HG03575 (cell line): ENCODE measurements around the gene PPTC7.
"Not testable (repeated sequence)": the region's sequence is repeated elsewhere in the genome, so short reads cannot be mapped to it uniquely, and the experiment has no call there.

Experiments
- ATAC-seq: cut with Tn5 transposase; IDR thresholded peaks from one replicate; pipeline ENCODE4 v1.9.1; 2021; ENCODE audit not compliant: unreplicated experiment, insufficient number of reproducible peaks, low FRiP score; ENCODE audit errors: extremely low read depth

Gene PPTC7

DNA sequence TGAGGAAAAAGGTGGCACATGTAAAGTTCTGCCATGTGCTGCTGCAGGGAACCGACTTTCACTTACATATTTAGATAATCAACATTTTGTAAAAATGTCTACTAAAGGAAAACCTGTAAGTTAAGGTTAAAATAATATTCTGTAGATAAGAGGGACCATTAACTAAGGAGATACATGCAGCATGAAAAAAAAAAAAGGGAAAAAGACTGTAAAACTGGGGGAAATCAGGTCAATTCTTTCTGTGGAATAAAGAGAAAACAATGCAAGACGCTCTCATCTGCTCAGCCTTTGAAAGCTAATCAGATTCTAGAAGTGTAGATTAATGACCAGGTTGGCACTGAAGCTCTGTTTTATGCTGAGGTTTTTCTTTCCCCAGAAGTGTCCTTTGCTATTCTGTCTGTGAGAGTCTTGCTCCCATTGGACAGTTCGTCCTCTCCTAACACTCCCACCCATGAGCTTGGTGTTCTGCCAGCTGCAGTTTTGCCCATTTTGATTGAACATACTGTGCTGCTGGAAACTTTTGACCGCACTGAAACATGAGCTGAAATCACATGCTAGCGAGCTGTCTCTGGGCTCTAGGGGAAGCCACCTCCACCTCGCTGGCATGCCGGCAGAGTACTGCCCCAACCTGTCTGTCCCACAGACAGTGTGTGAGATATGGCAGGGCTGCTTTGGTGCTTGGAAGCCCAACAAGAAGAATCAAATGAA lies 39.7 kb downstream of the PPTC7 start:
- no peak for ATAC-seq

DNA sequence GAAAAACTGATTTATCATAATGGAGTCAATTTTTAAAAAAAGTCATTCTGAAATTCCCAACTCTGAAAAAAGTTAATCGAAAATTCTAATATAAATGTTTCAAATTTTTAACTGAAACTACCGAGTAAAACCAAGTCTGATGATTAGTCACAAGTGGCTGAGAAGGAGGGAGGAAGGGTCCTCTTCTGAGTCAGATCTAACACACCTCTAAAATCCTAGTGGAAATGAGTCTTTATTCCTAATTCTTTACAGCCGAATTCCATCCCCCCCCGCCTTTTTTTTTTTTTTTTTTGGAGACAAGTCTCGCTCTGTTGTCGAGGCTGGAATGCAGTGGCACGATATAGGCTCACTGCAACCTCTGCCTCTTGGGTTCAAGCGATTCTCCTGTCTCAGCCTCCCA lies 43.1 kb downstream of the PPTC7 start:
- ATAC-seq = no peak

DNA sequence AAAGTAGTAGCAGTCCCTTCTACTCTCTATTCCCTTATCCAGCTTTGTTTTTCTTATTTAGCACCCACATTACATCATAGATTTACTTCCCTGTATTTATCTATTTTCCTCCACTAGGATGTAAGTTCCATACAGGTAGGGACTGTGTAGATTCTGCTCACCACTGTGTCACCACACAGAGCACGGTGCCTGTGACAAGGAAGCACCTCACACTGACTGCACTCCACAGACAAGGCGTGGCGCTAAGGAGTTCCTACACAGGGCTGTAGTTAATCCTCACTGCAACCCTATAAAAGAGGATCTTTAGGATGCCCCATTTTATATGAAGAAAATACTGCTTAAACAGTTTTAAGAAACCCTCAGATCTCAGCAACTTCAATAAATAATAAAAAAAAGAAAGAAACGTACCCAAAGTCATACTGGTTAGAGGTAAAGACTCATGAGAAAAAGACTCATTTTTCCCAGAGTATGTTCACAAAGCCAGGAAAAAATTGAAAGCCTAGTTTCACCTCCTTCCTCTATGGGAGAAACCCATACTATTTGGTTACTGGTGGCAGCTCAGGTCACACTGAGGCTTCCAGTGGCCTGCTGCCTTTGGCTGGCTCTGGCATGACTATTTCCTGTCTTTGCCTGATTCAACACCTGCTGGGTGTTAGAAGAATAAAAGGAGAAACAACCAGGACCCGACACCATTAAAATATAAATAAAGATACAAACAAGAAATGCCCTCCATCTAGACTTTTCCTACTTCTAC lies 44.1 kb downstream of the PPTC7 start:
- ATAC-seq = no peak

DNA sequence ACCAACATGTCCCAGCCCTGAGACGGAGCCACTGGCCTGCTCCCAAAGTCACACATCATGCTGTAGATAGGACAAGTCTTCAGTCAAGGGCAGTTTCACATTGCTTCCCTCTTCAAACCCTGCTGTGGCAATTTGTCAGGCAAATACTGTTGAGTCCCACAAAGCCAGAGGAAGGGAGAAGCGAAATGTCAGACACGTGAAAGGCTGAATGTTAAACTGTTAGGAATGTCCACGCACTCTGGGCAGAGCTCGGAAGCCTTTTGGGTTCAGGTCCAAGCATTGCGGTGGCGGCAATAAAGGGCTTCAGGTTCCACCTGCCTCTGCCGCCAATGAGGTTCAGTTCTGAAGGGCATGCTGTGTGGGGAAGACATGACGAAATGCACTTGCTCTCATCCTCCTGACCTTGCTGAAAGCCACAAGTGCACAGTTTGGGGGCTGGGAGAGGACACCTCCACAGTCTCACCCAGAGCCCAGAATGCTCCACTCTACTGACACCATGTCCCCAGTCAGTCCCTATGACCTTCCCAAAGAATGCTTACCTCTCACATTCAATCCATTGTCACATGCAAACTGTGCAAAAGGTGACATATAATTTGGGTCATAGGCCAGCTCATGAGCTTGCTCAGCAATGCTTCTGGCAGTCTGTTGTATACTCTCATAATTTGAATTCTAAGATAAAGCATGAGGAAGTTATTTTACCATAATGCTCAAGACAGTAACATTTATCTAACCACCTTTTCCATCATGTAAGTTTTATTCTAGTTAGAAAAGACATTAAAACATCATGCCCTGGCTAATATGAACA lies 45.3 kb downstream of the PPTC7 start:
- ATAC-seq = no peak

DNA sequence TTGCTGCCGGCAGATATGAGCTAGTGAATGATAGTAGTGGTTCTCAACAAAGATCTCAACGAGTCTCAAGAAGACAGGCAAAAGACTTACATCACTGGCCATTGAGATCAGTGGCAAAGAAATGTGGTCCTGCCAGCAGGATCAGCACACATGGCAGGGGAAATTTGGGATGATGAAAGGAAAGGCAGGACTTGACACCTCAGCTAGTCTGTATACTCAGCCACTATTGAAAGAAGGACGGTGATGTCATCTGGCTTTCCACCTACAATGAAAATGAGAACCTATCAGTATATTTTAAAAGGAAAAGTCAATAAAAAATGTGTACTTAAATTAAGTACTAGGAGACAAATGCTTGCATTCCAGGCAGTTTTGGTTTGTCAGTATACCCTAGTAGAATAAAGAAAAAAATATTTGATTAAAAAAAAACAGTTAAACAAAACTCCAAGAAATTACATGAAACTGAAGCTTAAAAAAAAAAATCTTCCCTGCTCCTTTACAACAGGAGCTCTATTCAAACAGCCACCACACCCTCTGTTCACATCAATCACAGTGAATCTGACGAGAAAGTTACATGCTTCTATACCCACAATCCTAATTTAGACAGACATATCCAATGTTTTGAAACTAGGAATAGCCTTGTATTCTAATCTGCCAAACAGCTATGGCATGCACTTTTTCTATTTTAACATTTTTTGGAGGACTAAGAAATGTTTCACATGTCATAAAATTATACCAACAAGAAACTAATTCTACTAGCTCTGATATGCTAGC lies 46.1 kb downstream of the PPTC7 start:
- no peak for ATAC-seq

DNA sequence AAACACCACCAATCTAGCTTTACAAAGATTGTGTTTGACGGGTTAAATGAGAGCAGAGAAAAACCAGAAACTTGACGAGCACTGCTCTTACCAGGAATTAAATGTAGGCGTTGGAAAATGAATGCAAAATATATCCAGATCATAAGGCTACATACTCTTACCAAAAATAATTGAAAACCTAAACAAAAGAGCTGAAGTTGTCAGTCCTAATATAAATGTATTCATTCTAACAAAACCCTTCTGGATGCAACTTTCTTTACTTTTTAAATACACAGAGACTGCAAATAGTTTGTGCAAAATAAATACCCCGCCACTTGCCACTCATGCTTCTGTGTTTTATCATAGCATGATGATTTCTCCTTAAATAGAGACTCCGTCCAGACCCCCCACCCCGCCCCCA lies 48.3 kb downstream of the PPTC7 start:
- no peak for ATAC-seq

DNA sequence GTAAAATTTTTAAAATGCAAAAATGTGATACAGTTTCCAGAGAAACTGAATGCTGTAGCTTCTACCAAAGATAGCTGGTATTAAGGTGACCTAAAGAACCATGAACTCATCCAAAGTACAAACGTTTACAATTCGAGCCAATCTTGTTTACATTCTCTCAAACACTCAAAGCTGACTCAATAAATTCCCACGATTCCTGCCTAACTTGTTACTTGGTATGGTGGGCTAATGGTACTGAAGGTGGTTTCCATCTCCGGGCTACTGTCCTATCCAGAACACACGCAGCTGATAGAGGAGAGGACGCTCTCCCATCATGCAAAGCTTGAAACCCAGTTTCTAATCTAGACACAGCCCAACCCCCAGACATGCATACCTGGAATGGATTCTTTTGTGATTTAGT lies 49.5 kb downstream of the PPTC7 start:
- ATAC-seq = no peak

DNA sequence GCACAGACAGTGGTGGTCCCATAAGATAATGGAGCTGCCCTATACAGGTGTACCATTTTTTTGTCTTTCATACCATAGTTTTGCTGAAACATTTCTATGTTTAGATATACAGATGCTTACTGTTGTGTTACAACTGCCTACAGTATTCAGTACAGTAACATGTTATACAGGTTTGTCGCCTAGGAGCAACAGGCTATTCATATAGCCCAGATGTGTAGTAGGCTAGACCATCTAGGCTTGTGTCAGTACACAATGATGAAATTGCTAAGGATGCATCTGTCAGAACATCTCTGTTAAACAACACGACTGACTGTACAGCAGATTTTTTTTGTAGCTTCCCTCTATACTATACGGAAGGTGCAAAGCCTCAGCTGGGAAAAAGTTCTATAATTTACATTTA lies 50.5 kb downstream of the PPTC7 start:
- ATAC-seq = no peak

DNA sequence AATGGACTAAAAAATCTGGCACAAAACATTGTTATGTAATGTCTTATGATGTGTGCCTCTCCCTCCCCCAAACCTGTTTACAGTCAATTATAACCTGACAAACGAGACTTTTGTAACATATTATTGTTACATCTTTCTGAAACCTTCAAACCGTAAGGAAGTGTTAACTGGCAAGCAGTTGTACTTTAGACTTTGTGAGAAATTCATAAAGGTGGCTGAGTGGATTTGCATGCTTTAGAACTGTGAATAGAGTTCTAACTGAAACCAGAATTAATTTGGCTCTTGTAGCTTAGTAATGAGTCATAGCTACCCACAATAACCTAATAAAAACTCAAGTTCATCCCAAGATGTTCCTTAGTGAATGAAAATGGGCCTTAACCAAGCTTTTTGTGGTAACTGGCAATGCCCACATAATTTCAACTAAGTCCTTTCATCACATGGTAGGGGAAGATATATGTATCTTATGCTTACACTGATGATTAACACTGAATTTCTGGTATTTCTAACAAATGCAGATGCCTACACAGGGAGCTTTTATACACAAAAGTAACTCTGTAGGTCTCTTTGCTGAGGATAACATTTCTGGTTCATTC lies 51.3 kb downstream of the PPTC7 start:
- ATAC-seq = peak; percentile 82

DNA sequence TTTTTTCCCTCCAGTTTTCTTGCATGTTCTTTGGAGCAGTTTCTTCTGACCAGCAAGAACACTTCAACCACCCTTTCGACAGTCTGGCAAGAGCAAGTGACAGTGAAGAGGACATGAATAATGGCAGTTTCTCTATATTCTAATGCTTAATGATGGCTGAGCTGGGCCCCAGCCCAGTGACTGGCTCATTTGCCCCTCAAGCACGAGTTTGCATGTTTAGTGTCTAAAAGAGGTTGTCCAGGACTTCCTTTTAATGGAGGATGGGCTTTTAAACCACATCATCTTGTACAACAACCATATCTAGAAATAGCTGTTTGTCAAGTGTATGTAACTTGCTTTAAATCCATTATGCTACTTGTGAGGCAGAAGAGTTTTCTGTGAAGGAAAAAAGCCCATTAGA lies 52.6 kb downstream of the PPTC7 start:
- no peak for ATAC-seq

DNA sequence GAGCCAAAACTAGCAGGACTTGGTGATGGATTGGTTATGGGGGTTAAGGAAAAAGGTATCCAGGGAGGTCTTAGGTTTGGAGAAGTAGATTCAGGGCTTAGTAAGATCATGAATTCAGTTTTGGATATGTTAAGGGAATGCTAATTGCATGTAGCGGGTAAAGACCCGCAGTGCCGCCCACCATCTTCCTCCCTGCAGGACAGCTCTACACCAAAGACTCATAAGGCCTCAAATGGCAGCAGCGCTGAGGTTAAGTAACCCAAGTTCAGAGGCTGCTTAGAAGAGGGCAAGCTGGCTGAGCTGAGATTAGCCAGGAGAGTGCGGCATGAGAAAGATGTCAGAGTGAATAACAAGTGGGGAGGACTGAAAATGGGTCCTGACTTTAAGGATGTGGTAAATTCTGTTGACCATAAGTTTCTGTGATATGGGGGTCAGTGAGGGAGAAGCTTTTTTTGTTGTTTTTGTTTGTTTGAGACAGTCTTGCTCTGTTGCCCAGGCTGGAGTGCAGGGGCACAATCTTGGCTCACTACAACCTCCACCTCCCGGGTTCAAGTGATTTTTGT lies 54.8 kb downstream of the PPTC7 start:
- no peak for ATAC-seq

DNA sequence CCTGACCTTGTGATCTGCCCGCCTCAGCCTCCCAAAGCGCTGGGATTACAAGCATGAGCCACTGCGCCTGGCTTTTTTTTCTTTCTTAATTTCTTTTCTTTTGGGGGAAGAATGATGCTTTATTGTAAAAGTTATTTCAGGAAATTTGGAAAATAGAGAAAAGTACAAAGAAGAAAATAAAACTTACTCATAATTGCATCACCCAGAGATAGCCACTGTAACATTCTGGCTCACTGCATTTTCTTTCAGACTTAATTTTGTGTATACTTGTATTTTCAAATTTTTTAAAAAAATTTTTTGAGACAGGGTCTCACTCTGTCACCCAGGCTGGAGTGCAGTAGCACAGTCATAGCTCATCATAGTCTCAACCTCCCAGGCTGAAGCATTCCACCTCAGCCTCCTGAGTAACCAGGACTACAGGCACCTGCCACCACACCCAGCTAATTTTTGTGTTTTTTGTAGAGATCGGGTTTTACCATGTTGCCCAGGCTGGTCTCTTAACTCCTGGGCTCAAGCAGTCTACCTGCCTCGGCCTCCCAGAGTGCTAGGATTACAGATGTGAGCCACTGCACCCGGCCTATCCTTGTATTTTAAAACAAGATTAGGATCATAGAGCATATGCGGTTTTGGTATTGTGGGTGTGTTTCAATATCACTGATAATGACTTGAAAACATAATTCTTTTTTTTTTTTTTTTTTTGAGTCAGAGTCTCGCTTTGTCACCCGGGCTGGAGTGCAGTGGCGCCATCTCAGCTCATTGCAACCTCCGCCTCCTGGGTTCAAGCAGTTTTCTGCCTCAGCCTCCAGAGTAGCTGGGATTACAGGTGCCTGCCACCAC lies 62.0 kb downstream of the PPTC7 start:
- not testable (repeated sequence) for ATAC-seq

DNA sequence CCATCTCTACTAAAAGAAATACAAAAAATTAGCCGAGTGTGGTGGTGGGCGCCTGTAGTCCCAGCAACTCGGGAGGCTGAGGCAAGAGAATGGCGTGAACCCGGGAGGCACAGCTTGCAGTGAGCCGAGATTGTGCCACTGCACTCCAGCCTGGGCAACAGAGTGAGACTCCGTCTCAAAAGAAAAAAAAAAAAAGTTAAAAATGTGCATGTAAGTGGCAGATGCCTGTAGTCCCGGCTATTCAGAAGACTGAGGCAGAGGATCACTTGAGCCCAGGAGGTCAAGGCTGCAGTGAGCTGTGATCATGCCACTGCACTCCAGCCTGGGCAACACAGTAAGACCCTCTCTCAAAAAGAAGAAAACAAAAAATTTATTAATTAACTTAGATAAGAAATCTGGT lies 65.1 kb downstream of the PPTC7 start:
- ATAC-seq = not testable (repeated sequence)

DNA sequence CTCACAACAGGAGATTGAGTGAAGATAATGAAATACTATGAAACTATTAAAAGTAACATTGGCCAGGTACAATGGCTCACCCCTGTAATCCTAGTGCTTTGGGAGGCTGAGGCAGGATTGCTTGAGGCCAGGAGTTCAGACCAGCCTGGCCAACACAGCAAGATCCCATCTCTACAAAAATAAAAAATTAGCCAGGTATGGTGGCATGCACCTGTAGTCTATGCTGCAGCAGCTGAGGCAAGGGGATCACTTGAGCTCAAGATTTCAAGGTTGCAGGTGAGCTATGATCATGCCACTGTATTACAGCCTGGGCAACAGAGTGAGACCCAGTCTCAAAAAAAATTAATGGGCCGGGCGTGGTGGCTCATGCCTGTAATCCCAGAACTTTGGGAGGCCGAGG lies 66.1 kb downstream of the PPTC7 start:
- no peak for ATAC-seq

DNA sequence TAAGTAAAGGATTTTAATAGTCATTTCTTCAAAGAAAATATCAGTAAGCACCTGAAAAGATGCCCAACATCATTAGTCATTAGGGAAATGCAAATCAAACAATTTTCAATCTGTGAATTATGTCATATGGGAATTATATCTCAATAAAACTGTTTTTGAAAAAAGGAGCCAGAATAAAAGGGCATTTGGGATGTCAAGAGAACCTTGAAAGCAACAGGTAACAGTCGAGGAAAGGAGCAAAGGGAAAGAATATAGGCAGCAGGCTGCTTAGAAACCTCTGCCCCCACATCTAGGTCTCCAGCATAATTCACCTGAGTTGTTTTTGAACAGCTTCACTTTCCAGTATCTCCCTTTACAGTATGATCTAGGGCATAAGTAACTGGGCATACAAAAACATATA lies 68.8 kb downstream of the PPTC7 start:
- ATAC-seq = no peak

DNA sequence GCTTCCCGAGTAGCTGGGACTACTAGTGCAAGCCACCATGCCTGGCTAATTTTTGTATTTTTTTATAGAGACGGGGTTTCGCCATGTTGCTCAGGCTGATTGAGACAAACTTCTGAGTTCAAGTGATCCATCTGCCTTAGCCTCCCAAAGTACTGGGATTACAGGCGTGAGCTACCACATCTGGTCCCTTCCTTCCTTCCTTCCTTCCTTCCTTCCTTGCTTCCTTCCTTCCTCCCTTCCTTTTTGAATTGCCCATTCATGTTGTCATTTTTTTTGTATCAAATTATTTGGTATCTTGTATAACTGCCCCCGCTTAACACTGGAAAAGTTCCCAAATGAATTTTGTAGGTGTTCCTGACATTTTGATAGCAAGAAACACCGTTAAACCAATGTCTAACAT lies 69.3 kb downstream of the PPTC7 start:
- ATAC-seq = no peak

DNA sequence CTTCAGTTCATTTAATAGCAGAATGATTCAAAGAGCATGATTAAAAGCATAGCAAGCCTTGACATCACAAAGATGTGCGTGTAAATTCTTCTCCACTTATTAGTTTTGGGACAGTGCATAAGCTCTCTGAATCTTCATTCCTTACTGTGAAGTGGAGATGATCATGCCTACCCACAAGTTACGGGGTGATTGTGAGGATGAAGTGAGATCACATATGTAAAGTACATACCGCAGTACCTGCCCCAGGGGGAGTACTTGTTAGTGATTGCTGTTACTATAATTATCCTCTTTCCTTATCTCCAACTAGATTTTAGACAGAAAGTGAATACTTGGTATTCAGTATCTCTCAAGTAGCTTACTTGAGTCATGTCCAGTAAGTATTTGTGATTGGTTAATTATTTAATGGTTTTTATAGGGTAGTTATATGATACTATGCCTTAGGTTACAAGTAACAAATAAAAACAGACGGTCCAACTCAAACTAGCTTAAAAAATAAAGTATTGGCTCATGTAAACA lies 75.0 kb downstream of the PPTC7 start:
- no peak for ATAC-seq

DNA sequence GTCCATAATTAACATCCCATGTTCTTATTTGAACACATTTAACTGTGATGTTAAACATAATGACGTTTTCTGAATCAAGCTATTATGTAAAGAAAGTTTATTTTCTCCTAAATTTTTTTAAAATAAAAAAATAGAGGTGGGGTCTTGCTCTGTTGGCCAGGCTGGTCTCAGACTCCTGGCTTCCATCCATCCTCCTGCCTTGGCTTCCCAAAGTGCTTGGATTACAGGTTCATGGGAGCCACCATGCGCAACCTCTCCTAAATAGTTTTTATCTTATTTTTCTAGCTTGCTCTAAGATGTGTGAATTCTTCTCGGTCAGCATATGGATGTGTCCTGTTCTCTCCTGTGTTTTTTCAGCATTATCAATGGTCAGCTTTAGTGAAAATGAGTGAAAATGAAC lies 77.8 kb downstream of the PPTC7 start:
- ATAC-seq = no peak
